Measurements from ENCODE around the gene SPTBN1.

The SPTBN1 gene

GRCh38 chr2:54588244-54588899, 132.2 kb downstream of the SPTBN1 start:
- TF ChIP-seq, protein P1, sequence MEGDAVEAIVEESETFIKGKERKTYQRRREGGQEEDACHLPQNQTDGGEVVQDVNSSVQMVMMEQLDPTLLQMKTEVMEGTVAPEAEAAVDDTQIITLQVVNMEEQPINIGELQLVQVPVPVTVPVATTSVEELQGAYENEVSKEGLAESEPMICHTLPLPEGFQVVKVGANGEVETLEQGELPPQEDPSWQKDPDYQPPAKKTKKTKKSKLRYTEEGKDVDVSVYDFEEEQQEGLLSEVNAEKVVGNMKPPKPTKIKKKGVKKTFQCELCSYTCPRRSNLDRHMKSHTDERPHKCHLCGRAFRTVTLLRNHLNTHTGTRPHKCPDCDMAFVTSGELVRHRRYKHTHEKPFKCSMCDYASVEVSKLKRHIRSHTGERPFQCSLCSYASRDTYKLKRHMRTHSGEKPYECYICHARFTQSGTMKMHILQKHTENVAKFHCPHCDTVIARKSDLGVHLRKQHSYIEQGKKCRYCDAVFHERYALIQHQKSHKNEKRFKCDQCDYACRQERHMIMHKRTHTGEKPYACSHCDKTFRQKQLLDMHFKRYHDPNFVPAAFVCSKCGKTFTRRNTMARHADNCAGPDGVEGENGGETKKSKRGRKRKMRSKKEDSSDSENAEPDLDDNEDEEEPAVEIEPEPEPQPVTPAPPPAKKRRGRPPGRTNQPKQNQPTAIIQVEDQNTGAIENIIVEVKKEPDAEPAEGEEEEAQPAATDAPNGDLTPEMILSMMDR (conservative IDR thresholded peaks at IDR 0.05; ENCODE audit: low read length), result no peak
- H3K4me3 ChIP-seq (ENCODE audit: low read length), result no peak overlapping the region
- no peak for DNase-seq (ENCODE audit: low read depth)

- DNase-seq (ENCODE audit: low read depth), result no peak
- TF ChIP-seq, protein P1 (conservative IDR thresholded peaks at IDR 0.05; ENCODE audit: low read length), result no peak
- H3K4me3 ChIP-seq (ENCODE audit: low read length), result no peak overlapping the region
These were observed 132.9 kb downstream of the SPTBN1 start for GRCh38 chr2:54589038-54589339.

- no peak overlapping the region for H3K4me3 ChIP-seq (ENCODE audit: low read length)
- no peak for DNase-seq (ENCODE audit: low read depth)
- TF ChIP-seq, protein P1 (conservative IDR thresholded peaks at IDR 0.05; ENCODE audit: low read length), result no peak
These were observed 133.5 kb downstream of the SPTBN1 start for GRCh38 chr2:54589340-54590215.

GRCh38 chr2:54590216-54591120, 134.3 kb downstream of the SPTBN1 start:
- no peak overlapping the region for H3K4me3 ChIP-seq (ENCODE audit: low read length)
- TF ChIP-seq, protein P1 (conservative IDR thresholded peaks at IDR 0.05; ENCODE audit: low read length), result no peak
- DNase-seq (ENCODE audit: low read depth), result no peak

DNA sequence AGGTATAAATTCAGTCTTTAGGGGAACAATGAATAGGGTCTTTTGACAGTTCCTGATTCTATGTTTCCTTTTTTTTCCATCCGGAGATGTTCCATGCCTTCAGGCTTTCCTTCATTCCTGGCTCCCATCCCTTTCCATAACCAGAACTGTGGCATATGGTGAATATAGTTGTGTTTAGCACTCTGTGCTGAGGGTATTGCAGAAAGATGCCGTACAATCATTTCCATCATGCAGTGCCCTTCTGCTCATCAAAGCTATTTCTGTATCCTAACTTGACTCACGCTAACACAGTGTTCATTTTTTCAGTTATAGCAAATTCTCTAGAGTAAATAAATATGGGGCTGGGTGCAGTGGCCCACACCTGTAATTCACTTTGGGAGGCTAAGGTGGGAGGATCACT, 135.4 kb downstream of the SPTBN1 start:
- no peak for DNase-seq (ENCODE audit: low read depth)
- TF ChIP-seq, protein P1 (conservative IDR thresholded peaks at IDR 0.05; ENCODE audit: low read length), result no peak
- no peak overlapping the region for H3K4me3 ChIP-seq (ENCODE audit: low read length)

GRCh38 chr2:54593249-54593648, 137.1 kb downstream of the SPTBN1 start:
- TF ChIP-seq, protein P1 (conservative IDR thresholded peaks at IDR 0.05; ENCODE audit: low read length), result no peak
- H3K4me3 ChIP-seq (ENCODE audit: low read length), result no peak overlapping the region
- DNase-seq (ENCODE audit: low read depth), result no peak
